NCI-H1417 treated with DMSO at 0.1 percent for 48 hours (cell line): ENCODE measurements around the gene CCDC63.
A peak's percentile ranks its signal among the peaks of the same experiment; 100 is the strongest.

Experiments
- DNase-seq: peaks from one replicate; lab custom pipeline; 2025; lab: John Stamatoyannopoulos, UW

Gene CCDC63

DNA sequence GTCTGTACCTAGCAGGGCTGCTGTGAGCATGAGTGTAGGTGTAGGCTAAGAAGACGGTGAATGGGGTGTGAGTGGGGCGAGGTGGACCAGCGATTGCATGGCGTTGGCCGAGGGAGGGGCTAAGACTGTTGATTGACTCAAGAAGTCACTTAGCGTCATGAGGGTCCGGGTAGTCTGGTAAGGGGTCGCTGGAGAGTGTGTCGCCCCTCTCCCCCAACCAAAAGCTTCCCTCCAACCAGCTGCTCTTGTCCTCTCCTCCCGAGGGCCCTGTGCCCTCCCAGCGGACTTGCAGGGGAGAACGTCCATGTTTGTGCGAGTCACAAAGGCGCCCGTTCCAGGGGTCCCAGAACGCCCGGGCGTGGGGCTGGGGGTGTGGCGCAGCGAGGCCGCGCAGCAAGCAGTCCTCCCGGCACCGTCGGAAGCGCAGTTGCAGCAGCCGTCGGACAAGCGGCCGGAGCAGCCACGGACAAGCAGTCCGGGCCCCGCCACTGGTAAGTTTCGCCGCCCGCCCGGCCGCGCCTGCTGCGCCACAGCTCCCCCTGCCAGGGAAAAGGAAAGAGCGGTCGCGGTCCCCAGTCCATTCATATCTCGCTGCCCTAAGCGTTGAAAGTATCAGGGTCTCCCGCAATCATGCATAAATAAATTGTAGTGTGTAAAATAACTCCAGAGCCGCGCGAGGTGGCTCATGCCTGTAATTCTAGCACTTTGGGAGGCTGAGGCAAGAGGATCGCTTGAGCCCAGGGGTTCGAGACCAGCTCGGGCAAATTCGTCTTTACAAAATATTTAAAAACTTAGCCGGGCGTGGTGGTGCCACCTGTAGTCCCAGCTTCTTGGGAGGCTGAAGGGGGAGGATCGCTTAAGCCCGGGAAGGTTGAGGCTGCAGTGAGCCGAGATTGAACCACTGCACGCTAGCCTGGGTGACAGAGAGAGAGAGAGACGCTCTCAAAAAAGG is at the start of gene CCDC63:
CCDC63 (plus strand) TSS at position 373 of the 952 bp plus-strand sequence. CDS start 5,968 bp downstream, outside the sequence.
- no peak for DNase-seq

DNA sequence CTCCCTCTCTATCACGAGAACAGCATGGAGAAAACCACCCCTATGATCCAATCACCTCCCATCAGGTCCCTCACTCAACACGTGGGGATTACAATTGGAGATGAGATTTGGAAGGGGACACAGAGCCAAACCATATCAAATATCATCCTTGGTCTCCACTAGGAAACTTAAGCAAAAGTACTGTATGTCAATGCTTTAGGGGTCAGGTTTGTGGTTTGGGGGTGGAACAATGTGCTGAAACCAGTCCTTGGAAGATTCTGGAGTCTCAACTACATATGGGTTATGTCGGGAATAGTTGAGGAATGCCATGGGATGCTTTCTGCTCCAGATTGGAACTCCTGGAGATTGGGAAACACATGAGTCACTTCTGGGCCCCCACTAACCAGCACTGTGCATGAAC is 48.3 kb upstream of the CCDC63 start:
- DNase-seq, result no peak

DNA sequence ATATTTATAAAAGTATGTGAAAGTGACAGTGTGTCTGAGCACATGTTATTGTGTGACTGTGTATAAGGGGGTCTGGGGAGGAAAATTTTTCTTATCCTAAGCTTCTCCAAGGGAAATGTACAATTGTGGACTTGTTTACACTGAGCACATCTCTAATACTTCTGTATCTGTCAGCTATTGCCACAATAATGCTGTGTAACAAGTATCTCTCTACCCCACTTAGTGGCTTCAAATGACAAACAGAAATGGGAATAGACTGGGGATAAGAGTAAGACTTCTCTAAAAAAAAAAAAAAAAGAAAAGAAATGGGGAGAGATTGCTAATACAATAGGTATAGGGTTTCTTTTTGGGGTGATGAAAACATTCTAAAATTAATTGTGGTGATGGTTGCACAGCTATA is 44.3 kb upstream of the CCDC63 start:
- no peak for DNase-seq

DNA sequence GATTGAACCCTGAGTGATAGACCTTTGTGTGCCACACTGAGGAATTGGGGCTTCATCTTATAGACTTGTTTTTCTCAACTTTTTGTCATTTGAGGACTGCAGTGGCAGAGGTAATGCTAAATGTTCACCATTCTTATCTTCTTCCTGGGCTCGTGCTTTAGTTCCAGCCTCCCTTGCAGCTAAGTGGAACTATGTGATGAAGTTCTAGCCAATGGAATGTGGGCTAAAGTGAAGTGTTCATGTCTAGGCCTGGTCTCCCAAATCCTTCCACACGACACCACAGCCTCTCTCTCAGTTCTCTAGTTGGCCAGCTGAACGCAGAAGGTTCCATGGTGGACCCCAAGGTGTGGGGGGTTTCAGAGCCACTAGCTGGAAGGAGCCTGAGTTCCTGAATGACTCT is 42.4 kb upstream of the CCDC63 start:
- DNase-seq, result no peak

DNA sequence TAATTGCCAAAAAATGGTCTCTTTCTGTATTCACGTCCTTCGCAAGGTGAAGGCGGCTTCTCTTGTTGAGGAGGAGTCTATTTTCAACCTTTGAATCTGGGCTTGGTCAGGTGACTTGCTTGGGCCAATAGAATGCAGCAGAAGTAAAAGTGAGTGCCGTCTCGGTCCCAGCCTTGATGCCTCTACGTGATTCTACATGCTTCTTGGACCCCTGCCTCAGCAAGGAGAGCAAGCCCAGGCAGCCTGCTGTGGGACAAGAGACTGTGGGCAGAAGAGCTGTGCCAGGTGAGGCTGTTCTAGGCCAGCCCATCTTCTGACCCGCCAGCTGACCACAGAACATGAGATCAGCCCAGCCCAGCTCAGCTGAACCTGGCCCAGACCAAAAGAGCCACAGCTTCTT is 39.1 kb upstream of the CCDC63 start:
- no peak for DNase-seq

DNA sequence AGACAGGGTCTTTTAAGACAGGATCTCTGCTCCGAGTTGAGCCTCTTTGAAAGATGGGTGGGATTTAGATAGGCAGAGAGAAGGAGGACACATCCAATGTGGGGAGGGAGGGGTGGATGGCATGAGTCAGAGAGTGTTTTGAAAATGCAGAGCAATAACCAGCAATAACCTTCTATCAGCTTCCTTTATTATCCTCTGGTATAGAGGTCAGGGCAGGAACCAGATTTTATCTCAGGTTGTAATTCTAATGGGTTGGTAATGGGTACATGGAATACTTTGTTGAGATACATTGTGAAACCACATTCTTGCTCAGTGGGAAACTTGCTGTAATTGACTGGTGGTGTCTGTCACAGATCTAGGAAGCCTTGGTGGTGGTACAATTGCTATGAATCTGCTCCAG is 37.6 kb upstream of the CCDC63 start:
- DNase-seq, result no peak

DNA sequence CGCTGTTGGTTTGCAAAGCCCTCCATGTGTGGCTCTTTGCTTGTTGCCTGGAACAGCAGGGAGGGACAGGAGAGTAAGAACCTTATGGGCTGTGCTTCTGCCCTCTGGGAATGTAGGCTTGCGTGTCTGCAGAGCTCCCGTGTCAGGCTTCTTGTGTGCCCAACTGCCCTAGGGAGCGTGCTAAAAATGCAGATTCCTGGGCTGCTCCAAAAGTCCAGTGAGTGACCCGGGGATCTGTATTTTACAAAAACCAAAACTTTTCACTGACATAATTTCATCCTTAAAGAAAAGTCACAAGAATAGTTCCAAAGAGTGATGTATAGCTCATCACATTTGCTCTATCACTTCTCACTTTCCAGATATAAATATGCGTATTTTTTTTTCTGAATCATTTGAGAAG is 34.8 kb upstream of the CCDC63 start:
- DNase-seq, result no peak

DNA sequence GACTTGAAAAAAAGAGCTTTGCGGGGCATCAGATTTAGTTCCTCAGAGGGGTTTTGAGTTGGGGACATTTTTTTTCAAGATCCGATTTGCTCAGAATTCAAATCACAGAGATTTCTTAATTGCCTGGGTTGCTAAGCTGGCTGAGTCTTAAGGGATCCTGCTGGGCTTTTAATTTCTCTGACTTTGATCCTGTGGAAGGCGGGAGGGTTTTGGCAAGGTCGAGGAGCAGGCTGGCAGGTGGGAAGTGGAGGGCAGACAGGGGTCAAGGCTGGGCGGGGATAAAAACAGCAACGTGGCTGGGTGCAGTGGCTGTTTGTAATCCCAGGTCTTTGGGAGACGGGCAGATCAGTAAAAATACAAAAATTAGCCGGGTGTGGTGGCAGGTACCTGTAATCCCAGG is 33.5 kb upstream of the CCDC63 start:
- DNase-seq, result no peak

DNA sequence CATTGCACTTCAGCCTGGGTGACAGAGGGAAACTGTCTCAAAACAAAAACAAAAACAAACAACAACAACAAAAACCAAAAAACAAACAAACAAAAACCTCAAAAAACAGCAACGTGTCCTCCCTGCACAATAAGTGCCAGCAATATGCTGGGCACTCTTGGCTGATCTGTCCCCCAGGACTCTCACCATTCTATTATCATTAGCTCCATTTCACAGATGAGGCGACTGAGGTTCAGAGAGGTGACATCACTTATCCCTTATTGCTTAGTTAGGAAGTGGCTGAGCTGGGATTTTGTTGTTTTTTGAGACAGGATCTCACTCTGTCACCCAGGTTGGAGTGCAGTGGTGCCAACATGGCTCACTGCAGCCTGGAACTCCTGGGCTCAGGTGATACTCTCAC is 33.0 kb upstream of the CCDC63 start:
- no peak for DNase-seq

DNA sequence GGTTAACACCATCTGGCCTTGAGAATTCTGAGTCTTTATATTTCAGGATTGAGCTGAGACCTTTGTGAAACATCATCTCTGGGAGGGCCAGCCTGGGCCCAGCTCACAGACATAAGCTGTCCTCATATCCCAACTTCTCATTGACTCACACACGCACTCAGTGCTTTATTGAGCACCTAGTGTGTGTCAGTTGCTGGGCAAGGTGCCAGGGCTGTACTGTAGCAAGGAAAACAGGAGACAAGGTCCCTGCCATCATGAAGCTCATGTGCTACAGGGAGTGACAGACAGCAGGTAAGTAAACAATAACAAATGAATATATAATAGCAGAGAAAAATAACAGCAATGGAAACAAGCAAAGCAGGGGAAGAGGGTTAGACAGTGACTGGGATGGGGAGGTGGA is 30.5 kb upstream of the CCDC63 start:
- DNase-seq, result no peak

DNA sequence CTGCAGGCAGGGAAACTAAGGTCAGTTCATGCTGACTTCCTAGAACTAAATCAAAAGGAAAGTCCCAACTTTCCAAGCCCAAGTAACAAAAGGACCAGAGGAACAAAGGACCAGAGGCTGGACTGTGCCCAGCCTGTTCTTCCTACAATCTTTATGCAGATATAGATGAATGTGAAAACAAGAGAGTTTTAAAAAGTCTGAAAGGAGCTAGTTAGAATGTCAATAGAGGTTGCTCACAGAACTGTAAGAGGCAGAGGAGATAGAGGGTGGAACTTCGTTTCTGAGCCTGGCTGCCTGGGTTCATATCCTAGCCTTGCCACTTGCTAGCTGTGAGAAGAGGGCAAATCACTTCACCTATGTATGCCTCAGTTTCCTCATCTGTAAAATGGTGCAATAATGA is 30.0 kb upstream of the CCDC63 start:
- DNase-seq, result no peak

DNA sequence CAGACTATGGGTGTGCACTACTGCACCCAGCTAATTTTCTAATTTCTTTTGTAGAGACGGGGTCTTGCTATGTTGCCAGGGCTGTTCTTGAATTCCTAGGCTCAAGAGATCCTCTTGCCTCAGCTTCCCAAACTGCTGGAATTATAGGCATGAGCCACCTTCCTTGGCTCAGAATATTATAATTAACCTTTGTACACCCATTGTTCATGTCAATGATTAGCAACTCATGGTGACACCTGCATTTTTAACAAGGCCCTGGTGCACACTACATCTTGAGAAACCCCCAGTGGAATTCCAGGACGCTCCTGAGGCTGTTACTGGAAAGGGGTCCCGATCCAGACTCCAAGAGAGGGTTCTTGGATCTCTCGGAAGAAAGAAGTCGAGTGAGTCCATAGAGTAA is 28.3 kb upstream of the CCDC63 start:
- DNase-seq, result no peak

DNA sequence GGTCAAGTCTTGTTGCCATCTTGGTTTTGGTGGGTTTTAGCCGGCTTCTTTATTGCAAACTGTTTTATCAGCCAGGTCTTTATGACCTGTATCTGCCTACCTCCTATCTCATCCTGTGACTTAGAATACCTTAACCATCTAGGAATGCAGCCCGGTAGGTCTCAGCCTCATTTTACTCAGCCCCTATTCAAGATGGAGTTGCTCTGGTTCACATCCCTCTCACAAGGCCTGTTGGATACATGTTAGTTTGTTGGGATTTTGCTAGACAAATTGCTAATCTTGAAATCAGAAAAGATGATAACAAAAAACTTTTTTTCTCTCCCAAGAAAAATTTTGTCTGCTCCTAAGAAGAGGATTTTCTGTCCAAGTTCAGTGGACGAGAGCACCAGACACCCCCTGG is 27.6 kb upstream of the CCDC63 start:
- no peak for DNase-seq

DNA sequence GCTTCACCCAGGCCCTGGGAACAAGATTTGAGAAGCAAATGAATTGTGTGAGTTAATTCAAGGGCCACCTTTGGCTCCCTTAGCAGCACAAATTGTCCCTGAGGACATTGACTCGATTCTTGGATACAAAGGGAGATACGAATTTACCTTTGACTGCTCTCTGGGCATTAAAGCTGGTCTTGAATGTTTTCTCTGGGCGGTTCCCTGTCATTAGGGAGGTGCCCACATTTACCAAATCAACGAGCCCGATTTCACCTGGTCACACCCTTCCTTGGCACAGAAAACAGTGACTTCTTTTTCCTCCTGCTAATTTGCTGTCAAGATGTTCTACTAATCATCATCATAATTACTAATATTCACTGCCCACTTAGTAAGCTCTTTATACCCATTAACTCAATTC is 27.1 kb upstream of the CCDC63 start:
- no peak for DNase-seq

DNA sequence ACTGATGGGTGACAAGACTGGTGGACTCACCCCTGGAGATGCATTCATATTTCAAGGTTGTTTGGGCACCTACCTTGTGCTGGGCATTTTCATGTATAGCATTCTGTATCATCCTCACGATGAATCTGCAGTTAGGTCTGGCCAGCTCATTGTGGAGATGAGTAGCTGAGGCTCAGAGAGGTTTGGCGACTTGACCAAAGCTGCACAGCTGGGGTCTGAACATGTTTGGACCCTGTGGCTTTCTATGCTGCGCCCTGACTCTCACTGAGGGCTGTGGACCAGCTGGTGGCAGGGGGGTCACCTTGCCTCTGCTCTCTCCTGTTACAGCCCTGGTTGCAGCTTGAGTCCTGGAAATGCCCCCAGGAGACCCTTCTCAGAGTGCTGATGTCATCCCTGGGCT is 24.9 kb upstream of the CCDC63 start:
- no peak for DNase-seq

DNA sequence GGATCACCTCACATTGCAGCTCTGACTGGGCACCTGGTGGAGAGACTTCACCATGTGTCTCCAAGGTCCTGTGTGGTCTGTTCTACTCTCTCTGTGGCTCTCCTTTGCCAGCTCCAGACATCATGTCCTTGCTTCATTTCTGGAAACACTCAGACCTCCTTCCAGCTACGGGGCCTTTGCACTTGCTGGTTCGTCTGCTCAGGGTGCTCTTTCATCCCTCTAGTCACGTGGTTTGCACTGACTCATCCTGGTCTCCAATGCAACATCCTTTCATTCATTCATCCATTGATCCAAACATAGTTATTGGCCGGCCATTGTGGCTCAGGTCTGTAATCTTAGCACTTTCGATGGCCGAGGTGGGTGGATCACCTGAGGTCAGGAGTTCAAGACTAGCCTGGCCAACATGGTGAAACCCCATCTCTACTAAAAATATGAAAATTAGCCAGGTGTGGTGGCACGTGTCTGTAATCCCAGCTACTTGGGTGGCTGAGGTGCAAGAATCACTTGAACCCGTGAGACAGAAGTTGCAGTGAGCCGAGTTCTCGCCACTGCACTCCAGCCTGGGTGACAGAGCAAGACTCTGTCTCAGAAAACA is 23.9 kb upstream of the CCDC63 start:
- DNase-seq, result no peak

DNA sequence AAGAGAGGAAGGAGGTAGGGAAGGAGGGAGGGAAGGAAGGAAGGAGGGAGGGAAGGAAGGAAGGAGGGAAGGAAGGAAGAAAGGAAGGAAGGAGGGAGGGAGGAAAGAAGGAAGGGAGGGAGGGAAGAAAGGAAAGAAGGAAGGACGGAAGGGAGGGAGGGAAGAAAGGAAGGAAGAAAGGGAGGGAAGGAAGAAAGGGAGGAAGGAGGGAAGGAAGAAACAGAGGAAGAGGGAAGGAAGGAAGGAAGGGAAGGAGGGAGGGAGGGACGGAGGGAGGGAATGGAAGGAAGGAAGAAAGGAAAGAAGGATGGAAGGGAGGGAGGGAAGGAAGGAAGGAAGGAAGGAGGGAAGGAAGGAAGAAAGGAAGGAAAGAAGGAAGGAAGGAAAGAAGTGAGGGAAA is 22.4 kb upstream of the CCDC63 start:
- no peak for DNase-seq

DNA sequence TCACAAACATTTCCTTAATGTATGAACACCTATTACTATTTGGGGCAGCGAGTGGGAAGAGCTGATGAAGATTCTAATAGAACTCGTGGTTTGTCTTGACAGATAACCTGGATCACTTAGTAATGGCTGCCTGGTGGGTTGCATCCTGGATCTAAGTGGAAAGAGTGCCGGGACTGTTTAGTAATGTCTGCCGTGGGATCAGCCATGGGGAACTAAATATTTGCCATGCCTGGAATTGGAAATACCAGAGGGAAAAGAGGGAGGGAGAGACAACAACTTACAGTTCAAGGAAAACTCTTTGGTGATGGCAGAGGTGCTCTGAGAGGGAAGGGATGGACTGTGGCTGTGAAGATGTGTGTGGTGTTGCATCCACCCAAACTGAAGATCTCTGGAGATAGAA is 21.3 kb upstream of the CCDC63 start:
- no peak for DNase-seq

DNA sequence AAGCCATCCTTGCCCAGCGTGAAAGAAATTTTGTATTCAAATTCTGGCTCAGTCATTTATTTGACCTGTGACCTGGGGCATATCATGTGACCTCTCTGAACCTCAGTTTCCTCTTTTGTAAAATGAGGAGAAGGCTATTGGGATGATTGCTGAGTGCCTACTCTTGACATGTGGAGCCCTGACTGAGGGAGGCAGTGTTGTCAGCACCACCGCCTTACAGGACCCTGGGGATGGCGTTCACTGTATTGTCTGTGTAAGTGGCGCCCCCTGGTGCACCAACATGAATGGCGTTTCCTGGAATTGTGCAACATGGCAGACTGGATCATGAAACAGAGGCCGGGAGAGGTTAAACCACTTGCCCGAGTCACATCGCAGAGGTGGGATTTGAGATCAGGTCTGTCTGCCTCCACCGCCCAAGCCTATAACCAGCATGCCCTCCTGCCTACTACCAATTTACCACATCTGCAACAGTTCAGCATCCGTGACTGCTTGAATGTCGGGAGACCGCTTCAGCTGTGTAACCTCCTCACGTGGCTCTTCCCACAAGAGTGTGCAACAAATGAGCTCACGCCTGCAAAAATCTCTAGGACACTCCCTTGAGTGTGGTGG is 20.1 kb upstream of the CCDC63 start:
- peak; percentile 75 for DNase-seq

DNA sequence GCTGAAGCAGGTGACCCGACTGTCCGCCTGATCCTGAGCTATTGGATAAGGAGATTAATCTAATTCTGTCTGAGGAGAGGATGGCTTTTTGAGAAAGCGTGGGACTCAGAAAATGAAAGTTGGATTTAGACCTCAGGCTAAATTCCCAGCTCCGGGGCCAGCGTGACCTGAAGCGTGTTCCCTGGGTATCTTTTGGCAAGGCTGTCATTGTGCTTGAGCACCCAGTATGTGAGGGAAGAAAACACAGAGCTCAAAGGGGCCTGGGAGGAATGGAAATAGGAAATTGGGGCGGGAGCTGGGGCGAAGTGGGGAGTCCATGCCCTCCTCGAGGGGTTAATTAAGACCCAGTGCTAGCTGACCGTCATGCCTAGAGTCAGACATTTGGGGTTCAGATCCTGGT is 17.5 kb upstream of the CCDC63 start:
- DNase-seq, result no peak

DNA sequence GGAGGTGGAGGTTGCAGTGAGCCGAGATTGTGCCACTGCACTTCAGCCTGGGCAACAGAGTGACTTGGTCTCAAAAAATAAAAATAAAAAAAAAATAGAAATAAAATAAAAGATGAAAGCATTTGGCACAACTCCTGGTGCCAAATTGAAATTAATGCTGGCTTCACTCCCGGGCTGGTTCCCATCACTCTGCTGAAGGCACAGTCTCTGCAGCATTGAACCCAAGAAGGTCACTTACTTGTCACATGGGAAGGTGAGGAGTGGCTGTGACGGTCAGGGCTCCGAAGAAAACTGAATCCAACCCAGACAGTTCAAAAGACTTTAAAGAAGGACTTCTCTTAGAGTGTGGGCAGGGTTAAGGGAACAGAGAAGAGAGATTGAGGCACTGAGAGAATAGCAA is 10.5 kb upstream of the CCDC63 start:
- no peak for DNase-seq

DNA sequence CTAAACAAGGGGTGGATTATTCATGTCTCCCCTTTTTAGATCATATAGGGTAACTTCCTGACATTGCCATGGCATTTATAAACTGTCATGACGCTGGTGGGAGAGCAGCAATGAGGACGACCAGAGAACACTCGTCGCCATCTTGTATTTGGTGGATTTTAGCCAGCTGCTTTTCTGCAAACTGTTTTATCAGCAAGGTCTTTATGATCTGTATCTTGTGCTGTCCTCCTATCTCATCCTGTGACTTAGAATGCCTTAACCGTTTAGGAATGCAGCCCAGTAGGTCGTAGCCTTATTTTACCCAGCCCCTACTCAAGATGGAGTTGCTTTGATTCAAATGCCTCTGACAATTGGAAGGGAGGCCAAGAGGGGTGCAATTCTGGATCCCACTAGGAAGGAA is 5.8 kb upstream of the CCDC63 start:
- no peak for DNase-seq

DNA sequence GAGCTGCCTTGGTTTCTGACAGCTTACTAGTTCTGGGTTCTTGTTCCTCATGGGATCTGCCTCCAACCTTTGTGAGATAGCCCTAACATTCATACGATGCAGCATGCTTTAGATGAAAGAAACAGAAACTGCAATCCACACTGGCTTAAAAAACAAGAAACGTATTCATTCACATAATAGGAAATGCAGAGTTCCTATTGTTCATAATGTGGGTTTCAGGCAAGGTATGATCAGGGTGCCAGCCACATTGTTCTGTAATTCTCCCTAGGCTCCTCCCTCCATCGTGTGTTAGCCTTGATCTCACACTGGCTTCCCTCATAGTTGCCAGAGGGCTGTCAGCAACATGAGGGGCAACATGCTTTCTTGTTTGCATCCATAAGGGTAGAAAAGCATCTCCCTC is 2.7 kb upstream of the CCDC63 start:
- no peak for DNase-seq
